HepG2 (cell line): ENCODE results near the gene CKS1B. TPM values are rescaled to one million over a fixed set of nuclear protein-coding genes. Genes with fewer than 3 reads are reported as not detected.

Experiments used
- ARNT ChIP-seq: fragments of 450-650 bp; IDR thresholded peaks from 2 replicates; pipeline ENCODE4 v1.6.1; 2017
- HES4 ChIP-seq: sonication (generic); formaldehyde crosslinking; IDR thresholded peaks from 2 replicates; pipeline ENCODE4 v1.9.0; 2021; ENCODE audit warnings: mild to moderate bottlenecking, missing genetic modification reagents, borderline replicate concordance
- HOXD1 ChIP-seq: sonication (generic); formaldehyde crosslinking; IDR thresholded peaks from 2 replicates; pipeline ENCODE4 v1.5.0; 2020; ENCODE audit warnings: missing genetic modification reagents
- KAT7 ChIP-seq: IDR thresholded peaks from 2 replicates; pipeline ENCODE4 v1.6.1; 2018; ENCODE audit warnings: borderline replicate concordance, missing compliant biosample characterization
- MYC ChIP-seq: sonication (generic); formaldehyde crosslinking; IDR thresholded peaks from 2 replicates; pipeline ENCODE4 v1.9.0; 2021; ENCODE audit warnings: missing genetic modification reagents, borderline replicate concordance
- NCOA2 ChIP-seq: sonication (generic); formaldehyde crosslinking; IDR thresholded peaks from 2 replicates; pipeline ENCODE4 v1.8.0; 2022; ENCODE audit warnings: inconsistent platforms
- RAD21 ChIP-seq: fragments of 450-650 bp; formaldehyde crosslinking; IDR thresholded peaks from 2 replicates; pipeline ENCODE4 v1.5.0; 2020; ENCODE audit warnings: mild to moderate bottlenecking
- RBM39 ChIP-seq: fragments of 200-400 bp; formaldehyde crosslinking; IDR thresholded peaks from one replicate; pipeline ENCODE4 v1.6.1; 2018; ENCODE audit warnings: antibody characterized with exemption, mild to moderate bottlenecking, low read depth, low read length; ENCODE audit not compliant: poor library complexity, severe bottlenecking
- SATB2 ChIP-seq: sonication (generic); formaldehyde crosslinking; IDR thresholded peaks from 2 replicates; pipeline ENCODE4 v1.5.0; 2020; ENCODE audit warnings: missing genetic modification reagents
- SMC3 ChIP-seq: IDR thresholded peaks from 2 replicates; pipeline ENCODE4 v1.6.1; 2011; ENCODE audit warnings: low read length, improper control_type of control experiment
- TARDBP ChIP-seq: sonication (generic); formaldehyde crosslinking; IDR thresholded peaks from 2 replicates; pipeline ENCODE4 v1.8.0; 2022; ENCODE audit warnings: mild to moderate bottlenecking, missing genetic modification reagents
- ZNF224 ChIP-seq: sonication (generic); formaldehyde crosslinking; IDR thresholded peaks from 2 replicates; pipeline ENCODE4 v1.5.0; 2020; ENCODE audit warnings: mild to moderate bottlenecking, missing genetic modification reagents
- ZNF562 ChIP-seq: sonication (generic); formaldehyde crosslinking; IDR thresholded peaks from 2 replicates; pipeline ENCODE4 v1.8.0; 2022; ENCODE audit warnings: missing genetic modification reagents, borderline replicate concordance
- ZNF577 ChIP-seq: sonication (generic); formaldehyde crosslinking; IDR thresholded peaks from 2 replicates; pipeline ENCODE4 v1.4.0; 2020; ENCODE audit warnings: mild to moderate bottlenecking, low read depth, missing genetic modification reagents, borderline replicate concordance
- ZNF605 ChIP-seq: sonication (generic); formaldehyde crosslinking; IDR thresholded peaks from 2 replicates; pipeline ENCODE4 v1.8.0; 2022; ENCODE audit warnings: mild to moderate bottlenecking, missing genetic modification reagents
- ZSCAN21 ChIP-seq: sonication (generic); formaldehyde crosslinking; IDR thresholded peaks from 2 replicates; pipeline ENCODE4 v1.8.0; 2022; ENCODE audit warnings: mild to moderate bottlenecking, missing genetic modification reagents, moderate library complexity, borderline replicate concordance
- polyA plus RNA-seq, 8 experiments: library from polyadenylated mRNA; depleted of rRNA in 3 of 8; stranded (reverse) in 7 of 8; unstranded in 1 of 8; fragments of >200 nt; fragmentation: Illumina TruSeq in 4 of 8; extraction: Trizol in 4 of 8; gene quantifications; 2 replicates each; pipeline versions ENCODE4 v1.2.1 to v1.2.3, GENCODE V29; 2011 to 2016; ENCODE audit warnings: low read depth in 4 of 8, missing spikeins in 1 of 8, mixed read lengths in 1 of 8; ENCODE audit not compliant: insufficient read depth in 1 of 8
- total RNA-seq, 5 experiments: library from RNA; depleted of rRNA; stranded (reverse); fragments of >200 nt; fragmentation: Illumina TruSeq; extraction: Trizol; gene quantifications; 2 replicates each; pipeline ENCODE4 v1.2.3, GENCODE V29; 2016; ENCODE audit warnings: low read depth in 1 of 5
- TF ChIP-seq, protein P1 (sequence below): sonication (generic); formaldehyde crosslinking; conservative IDR thresholded peaks from 2 replicates; pipeline ENCODE4 v1.4.0; 2020; ENCODE audit warnings: mild to moderate bottlenecking, missing genetic modification reagents, moderate library complexity
- TF ChIP-seq, protein P2 (sequence below): IDR thresholded peaks from 2 replicates; pipeline ENCODE4 v1.6.1; 2016; ENCODE audit warnings: mild to moderate bottlenecking
- TF ChIP-seq, protein P3 (sequence below): sonication (generic); formaldehyde crosslinking; conservative IDR thresholded peaks from 2 replicates; pipeline ENCODE4 v1.8.0; 2022; ENCODE audit warnings: mild to moderate bottlenecking, moderate library complexity, missing genetic modification reagents

Gene CKS1B
- total and polyA plus RNA-seq, 2 of the 13 experiments (the other 11 are each of a cell fraction or from before 2014, with no cell fraction given) = 217 to 222 TPM

DNA sequence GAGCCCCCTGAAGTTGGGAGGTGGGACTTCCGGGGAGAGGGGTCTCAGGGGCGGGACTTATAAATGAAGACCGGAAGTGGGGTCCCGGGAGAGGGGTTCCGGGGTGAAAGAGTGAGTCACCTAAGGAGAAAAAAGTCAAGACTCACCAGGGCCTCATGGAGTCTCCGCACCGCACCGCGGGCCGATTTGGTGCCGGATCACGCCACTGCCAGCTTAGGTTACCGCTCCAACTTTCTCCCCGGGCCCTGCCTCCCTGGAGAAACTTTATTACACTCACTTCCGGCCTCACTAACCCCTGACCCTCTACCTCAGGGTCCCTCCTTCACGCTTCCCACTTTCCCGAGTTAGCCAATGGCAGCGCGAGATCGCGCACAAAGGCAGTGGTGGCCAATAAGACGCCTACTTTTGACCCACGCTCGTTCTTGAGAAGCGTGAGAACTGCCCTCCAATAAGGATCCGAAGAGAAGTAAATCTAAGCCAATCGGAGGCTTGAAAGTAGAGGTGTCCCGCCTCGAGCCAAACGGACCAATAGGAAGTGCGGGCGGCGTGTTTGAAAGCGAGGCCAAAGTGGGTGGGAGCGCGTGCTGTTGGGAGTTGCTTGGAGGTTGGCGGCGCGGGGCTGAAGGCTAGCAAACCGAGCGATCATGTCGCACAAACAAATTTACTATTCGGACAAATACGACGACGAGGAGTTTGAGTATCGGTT is at the start of gene CKS1B (continued):
- TF ChIP-seq SATB2 (CRISPR knock-in tag) (no peak), HOXD1 (CRISPR knock-in tag) (no peak), ZNF224 (CRISPR knock-in tag) (no peak), ZNF577 (CRISPR knock-in tag) (no peak), SMC3 (no peak), ARNT (no peak), TARDBP (CRISPR knock-in tag) (no peak), KAT7 (CRISPR knock-in tag) (0 out of 2 replicates have a peak, but pooled peaks have one; percentile 12), HES4 (CRISPR knock-in tag) (no peak; the same call in 1 of the 2 replicates), ZNF562 (CRISPR knock-in tag) (no peak), ZSCAN21 (CRISPR knock-in tag) (peak; percentile 74; the same call in 1 of the 2 replicates), RBM39 (peak; percentile 61), ZNF605 (CRISPR knock-in tag) (peak; percentile 50; the same call in 1 of the 2 replicates), MYC (CRISPR knock-in tag) (peak; percentile 93), NCOA2 (no peak), RAD21 (no peak)
- TF ChIP-seq, protein P1, sequence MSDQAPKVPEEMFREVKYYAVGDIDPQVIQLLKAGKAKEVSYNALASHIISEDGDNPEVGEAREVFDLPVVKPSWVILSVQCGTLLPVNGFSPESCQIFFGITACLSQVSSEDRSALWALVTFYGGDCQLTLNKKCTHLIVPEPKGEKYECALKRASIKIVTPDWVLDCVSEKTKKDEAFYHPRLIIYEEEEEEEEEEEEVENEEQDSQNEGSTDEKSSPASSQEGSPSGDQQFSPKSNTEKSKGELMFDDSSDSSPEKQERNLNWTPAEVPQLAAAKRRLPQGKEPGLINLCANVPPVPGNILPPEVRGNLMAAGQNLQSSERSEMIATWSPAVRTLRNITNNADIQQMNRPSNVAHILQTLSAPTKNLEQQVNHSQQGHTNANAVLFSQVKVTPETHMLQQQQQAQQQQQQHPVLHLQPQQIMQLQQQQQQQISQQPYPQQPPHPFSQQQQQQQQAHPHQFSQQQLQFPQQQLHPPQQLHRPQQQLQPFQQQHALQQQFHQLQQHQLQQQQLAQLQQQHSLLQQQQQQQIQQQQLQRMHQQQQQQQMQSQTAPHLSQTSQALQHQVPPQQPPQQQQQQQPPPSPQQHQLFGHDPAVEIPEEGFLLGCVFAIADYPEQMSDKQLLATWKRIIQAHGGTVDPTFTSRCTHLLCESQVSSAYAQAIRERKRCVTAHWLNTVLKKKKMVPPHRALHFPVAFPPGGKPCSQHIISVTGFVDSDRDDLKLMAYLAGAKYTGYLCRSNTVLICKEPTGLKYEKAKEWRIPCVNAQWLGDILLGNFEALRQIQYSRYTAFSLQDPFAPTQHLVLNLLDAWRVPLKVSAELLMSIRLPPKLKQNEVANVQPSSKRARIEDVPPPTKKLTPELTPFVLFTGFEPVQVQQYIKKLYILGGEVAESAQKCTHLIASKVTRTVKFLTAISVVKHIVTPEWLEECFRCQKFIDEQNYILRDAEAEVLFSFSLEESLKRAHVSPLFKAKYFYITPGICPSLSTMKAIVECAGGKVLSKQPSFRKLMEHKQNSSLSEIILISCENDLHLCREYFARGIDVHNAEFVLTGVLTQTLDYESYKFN (CRISPR knock-in tag) = no peak
- TF ChIP-seq, protein P2, sequence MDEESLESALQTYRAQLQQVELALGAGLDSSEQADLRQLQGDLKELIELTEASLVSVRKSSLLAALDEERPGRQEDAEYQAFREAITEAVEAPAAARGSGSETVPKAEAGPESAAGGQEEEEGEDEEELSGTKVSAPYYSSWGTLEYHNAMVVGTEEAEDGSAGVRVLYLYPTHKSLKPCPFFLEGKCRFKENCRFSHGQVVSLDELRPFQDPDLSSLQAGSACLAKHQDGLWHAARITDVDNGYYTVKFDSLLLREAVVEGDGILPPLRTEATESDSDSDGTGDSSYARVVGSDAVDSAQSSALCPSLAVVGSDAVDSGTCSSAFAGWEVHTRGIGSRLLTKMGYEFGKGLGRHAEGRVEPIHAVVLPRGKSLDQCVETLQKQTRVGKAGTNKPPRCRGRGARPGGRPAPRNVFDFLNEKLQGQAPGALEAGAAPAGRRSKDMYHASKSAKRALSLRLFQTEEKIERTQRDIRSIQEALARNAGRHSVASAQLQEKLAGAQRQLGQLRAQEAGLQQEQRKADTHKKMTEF (CRISPR knock-in tag) = peak; percentile 80
- TF ChIP-seq, protein P3, sequence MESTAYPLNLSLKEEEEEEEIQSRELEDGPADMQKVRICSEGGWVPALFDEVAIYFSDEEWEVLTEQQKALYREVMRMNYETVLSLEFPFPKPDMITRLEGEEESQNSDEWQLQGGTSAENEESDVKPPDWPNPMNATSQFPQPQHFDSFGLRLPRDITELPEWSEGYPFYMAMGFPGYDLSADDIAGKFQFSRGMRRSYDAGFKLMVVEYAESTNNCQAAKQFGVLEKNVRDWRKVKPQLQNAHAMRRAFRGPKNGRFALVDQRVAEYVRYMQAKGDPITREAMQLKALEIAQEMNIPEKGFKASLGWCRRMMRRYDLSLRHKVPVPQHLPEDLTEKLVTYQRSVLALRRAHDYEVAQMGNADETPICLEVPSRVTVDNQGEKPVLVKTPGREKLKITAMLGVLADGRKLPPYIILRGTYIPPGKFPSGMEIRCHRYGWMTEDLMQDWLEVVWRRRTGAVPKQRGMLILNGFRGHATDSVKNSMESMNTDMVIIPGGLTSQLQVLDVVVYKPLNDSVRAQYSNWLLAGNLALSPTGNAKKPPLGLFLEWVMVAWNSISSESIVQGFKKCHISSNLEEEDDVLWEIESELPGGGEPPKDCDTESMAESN (CRISPR knock-in tag) = peak; percentile 75; the same call in 1 of the 2 replicates
